Measurements from ENCODE around the gene SENP7. TPM values are rescaled to one million over a fixed set of nuclear protein-coding genes. Genes with fewer than 3 reads are reported as not detected.

The SENP7 gene
- total RNA-seq, 4 donors from 2014 or later = 13.5 to 44.6 (median 20.2) TPM

DNA sequence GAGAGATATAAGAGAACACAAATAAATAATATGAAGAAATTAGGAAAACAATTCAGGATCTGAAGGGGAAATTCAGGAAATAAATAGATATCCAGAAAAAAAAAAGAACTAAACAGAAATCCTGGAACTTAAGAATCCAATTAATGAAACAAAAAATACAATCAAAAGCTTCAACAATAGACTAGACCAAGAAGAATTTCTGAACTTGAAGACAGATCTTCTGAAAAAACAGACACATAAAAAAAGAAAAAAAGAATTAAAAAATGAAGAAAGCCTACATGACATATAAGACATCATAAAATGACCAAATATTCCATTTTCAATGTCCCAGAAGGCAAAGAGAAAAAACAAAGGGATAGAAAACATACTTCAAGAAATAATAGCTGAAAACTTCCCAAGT is 124.3 kb downstream of the SENP7 start:
- Histone ChIP-seq H3K27ac (no peak overlapping the region), H3K27me3 (no peaks in the 10 kb centered on the region), H3K4me1 (no peaks in the 10 kb centered on the region), H3K4me3 (no peak overlapping the region), H3K9me3 (peaks cover 0 to 5% (median 0%) of the 10 kb centered on the region in 4 donors), H3K36me3 (peaks cover 0 to 5% (median 0%) of the 10 kb centered on the region in 3 donors)
- DNase-seq = no peak
- TF ChIP-seq POLR2A (IDR thresholded peaks at IDR 0.05) = no peak
- TF ChIP-seq, protein P1, sequence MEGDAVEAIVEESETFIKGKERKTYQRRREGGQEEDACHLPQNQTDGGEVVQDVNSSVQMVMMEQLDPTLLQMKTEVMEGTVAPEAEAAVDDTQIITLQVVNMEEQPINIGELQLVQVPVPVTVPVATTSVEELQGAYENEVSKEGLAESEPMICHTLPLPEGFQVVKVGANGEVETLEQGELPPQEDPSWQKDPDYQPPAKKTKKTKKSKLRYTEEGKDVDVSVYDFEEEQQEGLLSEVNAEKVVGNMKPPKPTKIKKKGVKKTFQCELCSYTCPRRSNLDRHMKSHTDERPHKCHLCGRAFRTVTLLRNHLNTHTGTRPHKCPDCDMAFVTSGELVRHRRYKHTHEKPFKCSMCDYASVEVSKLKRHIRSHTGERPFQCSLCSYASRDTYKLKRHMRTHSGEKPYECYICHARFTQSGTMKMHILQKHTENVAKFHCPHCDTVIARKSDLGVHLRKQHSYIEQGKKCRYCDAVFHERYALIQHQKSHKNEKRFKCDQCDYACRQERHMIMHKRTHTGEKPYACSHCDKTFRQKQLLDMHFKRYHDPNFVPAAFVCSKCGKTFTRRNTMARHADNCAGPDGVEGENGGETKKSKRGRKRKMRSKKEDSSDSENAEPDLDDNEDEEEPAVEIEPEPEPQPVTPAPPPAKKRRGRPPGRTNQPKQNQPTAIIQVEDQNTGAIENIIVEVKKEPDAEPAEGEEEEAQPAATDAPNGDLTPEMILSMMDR (IDR thresholded peaks at IDR 0.05) = no peak

DNA sequence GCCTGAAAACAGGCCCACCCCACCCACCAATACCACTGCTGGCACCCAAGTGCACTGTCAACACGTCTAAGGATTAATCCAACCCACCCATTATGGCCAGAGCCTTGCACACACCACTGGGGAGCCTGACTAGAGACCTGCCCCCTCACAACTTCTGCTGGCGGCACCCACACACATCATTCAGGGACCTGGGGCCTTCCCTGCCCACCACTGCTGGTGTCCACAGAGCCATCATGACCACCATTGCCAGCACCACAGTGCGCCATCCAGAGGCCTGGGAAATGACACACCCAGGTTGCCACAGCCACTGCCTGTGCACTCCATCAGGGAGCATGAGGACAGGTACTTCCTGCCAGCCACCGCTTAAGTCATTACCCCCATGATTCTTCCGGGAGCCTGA is 125.7 kb downstream of the SENP7 start:
- no peaks in the 10 kb centered on the region for H3K4me1 ChIP-seq
- H3K27me3 ChIP-seq = no peaks in the 10 kb centered on the region
- H3K36me3 ChIP-seq = peaks cover 0 to 5% (median 0%) of the 10 kb centered on the region in 3 donors
- no peak for DNase-seq
- H3K4me3 ChIP-seq = no peak overlapping the region
- no peak overlapping the region for H3K27ac ChIP-seq
- peaks cover 0 to 5% (median 0%) of the 10 kb centered on the region in 4 donors for H3K9me3 ChIP-seq
- TF ChIP-seq, protein P1 (IDR thresholded peaks at IDR 0.05) = no peak
- no peak for TF ChIP-seq POLR2A (IDR thresholded peaks at IDR 0.05)

DNA sequence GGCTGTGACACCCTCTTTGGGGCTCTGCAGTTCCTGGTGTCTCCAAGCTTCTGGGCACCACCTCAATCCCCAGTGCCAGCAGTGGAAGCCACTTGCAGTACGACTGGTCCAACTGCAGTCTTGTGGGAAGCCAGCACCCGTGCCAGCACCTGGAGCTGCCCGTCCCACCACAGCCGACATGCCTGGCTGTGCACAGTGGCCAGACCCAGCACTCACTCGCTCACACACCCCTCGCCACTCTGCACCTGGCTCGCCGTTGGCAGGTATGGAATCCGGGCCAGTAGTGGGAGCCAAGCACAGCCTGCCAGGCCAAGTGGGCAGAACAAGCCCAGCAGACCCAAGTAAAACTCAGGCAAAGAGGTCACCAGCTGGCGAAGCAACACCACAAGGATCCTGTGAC is 128.6 kb downstream of the SENP7 start:
- peaks cover 0 to 5% (median 0%) of the 10 kb centered on the region in 4 donors for H3K9me3 ChIP-seq
- no peaks in the 10 kb centered on the region for H3K27me3 ChIP-seq
- no peak overlapping the region for H3K27ac ChIP-seq
- no peak overlapping the region for H3K4me3 ChIP-seq
- H3K4me1 ChIP-seq = no peaks in the 10 kb centered on the region
- no peak for TF ChIP-seq POLR2A (IDR thresholded peaks at IDR 0.05)
- TF ChIP-seq, protein P1 (IDR thresholded peaks at IDR 0.05) = no peak
- DNase-seq = peak in 1 of 3 donors; percentile 36
- peaks cover 0 to 5% (median 0%) of the 10 kb centered on the region in 3 donors for H3K36me3 ChIP-seq

DNA sequence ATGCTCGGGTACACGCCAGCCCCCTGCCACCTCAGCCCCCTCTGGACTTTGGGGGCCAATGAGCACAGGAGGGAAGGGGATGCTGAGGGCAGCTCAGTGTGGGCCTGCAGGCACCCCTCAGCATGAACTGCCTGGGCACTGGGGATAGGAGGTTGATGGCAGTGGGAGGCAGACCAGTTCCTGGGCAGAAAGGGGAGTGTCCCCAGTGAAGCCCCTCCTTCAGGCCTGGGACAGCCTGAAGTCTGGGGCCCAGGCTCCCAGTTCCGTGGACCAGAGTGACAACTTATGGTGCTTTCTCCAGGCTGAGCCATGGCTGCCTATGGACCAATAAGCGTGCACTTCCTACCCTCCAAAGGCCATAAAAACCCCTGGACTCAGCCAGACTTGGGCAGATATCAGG is 129.4 kb downstream of the SENP7 start:
- TF ChIP-seq, protein P1 (IDR thresholded peaks at IDR 0.05) = no peak
- no peak for TF ChIP-seq POLR2A (IDR thresholded peaks at IDR 0.05)
- DNase-seq = peak in 1 of 3 donors; percentile 28
- H3K4me3 ChIP-seq = no peak overlapping the region
- peaks cover 0 to 5% (median 0%) of the 10 kb centered on the region in 3 donors for H3K36me3 ChIP-seq
- no peaks in the 10 kb centered on the region for H3K27me3 ChIP-seq
- no peaks in the 10 kb centered on the region for H3K9me3 ChIP-seq
- no peaks in the 10 kb centered on the region for H3K4me1 ChIP-seq
- no peak overlapping the region for H3K27ac ChIP-seq

DNA sequence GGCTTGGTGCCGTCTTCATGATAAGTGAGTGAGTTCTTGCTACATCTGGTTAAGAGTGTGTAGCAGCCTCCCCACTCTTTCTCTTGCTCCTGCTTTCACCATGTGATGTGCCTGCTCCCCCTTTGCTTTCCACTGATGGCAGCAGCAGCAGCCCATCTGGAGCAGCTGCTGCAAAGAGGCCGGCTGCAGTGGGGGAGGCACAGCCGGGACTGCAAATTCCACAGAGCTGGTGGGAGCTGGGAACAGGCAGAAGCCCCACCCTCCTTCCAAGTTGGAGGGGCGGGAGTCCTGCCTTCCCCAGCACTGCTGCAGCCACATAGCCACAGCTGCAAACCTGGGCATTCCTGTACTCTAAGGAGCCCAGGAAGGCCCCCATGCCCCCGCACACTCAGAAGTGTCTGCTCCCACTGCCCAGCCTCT is 129.8 kb downstream of the SENP7 start:
- no peak overlapping the region for H3K4me3 ChIP-seq
- DNase-seq = peak in 1 of 3 donors; percentile 47
- no peaks in the 10 kb centered on the region for H3K27me3 ChIP-seq
- TF ChIP-seq, protein P1 (IDR thresholded peaks at IDR 0.05) = no peak
- TF ChIP-seq POLR2A (IDR thresholded peaks at IDR 0.05) = no peak
- H3K4me1 ChIP-seq = no peaks in the 10 kb centered on the region
- no peaks in the 10 kb centered on the region for H3K9me3 ChIP-seq
- H3K27ac ChIP-seq = no peak overlapping the region
- peaks cover 0 to 5% (median 0%) of the 10 kb centered on the region in 3 donors for H3K36me3 ChIP-seq

DNA sequence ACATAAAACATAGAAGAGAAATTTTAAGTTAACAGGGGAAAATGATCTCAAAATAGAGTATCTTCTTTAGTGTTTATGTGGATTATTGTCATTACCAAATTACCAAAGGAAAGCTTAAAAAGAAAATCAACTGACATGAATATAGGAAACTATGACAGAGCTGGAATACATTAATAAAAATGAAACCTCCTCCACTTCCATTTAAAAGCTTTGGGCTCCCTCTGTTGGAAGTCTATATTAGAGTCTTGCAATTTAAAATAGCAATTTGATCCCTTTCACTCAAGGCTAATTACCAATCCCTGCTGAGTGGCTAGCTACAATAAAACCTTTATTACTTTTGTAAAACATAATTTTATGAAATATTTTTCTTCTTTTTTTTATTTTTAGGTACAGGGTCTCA is 131.2 kb downstream of the SENP7 start:
- H3K4me1 ChIP-seq = peaks cover 0 to 12% (median 0%) of the 10 kb centered on the region in 4 donors
- no peak for TF ChIP-seq POLR2A (IDR thresholded peaks at IDR 0.05)
- TF ChIP-seq, protein P1 (IDR thresholded peaks at IDR 0.05) = peak in 4 of 6 experiments; percentile 46 to 78 (median 74)
- H3K9me3 ChIP-seq = no peaks in the 10 kb centered on the region
- no peak overlapping the region for H3K4me3 ChIP-seq
- DNase-seq = no peak
- no peaks in the 10 kb centered on the region for H3K27me3 ChIP-seq
- H3K36me3 ChIP-seq = peaks cover 0 to 5% (median 0%) of the 10 kb centered on the region in 3 donors
- H3K27ac ChIP-seq = no peak overlapping the region

Data from Peyer's patch (tissue), 4 donors.